ENCODE results near the gene ATF7. TPM values are rescaled to one million over a fixed set of nuclear protein-coding genes. Genes with fewer than 3 reads are reported as not detected.

The ATF7 gene
- total and polyA plus RNA-seq, 2 donors (not counting 1 experiment from before 2014, with no cell fraction given) = 11.4 to 24.7 TPM

GRCh38 chr12:53596920-53597363 is 29.2 kb downstream of the ATF7 start:
- no peak overlapping the region for H3K27ac ChIP-seq (ENCODE audit: insufficient read depth, low read length)

DNA sequence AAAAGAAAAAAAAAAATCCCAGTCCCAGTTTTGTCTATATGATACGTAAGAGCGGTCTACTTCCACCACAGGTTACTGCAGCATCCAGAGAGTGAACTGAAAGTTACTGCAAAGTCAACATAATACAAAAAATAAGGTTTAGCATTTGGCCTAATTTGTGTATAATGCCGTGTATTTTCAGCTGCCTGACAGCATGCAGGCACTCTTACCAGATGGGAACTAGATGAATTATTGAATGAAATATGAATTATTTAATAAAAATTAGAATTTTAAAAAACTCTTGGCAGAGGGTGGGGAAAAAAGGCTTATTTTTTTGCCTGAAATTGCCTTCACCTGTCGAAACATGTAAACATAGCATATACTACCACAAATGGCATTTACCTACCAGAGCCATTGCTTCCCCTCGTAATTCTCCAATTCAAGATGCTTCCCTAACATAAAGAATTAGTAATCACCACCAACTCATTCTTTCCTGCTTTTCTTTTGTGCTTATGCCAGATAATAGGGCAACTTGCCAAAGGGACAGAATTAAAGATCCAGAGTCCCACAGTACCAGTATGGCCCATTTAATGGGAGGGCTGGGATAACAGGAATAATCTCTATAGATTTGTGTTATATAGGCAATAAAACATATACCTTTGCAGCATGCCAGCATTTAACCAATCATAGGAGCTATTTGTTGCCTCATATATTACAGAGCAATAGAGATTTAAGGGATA is 31.1 kb downstream of the ATF7 start:
- TF ChIP-seq EZH2 (IDR thresholded peaks at IDR 0.05; ENCODE audit: low read length, missing control alignments) = no peak
- TF ChIP-seq, protein P1, sequence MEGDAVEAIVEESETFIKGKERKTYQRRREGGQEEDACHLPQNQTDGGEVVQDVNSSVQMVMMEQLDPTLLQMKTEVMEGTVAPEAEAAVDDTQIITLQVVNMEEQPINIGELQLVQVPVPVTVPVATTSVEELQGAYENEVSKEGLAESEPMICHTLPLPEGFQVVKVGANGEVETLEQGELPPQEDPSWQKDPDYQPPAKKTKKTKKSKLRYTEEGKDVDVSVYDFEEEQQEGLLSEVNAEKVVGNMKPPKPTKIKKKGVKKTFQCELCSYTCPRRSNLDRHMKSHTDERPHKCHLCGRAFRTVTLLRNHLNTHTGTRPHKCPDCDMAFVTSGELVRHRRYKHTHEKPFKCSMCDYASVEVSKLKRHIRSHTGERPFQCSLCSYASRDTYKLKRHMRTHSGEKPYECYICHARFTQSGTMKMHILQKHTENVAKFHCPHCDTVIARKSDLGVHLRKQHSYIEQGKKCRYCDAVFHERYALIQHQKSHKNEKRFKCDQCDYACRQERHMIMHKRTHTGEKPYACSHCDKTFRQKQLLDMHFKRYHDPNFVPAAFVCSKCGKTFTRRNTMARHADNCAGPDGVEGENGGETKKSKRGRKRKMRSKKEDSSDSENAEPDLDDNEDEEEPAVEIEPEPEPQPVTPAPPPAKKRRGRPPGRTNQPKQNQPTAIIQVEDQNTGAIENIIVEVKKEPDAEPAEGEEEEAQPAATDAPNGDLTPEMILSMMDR (conservative IDR thresholded peaks at IDR 0.05 in 1 of 2, IDR thresholded peaks at IDR 0.05 in 1 of 2; ENCODE audit: low read depth in 1 of 2, low read length in 2 of 2) = no peak
- Histone ChIP-seq H3K9me3 (ENCODE audit: control insufficient read depth, insufficient read depth, low read depth, low read length) (no peaks in the 10 kb centered on the region), H3K4me3 (replicated peaks in 1 of 4; ENCODE audit: control extremely low read depth in 1 of 4, insufficient read depth in 1 of 4, low read depth in 3 of 4, low read length in 4 of 4) (no peak overlapping the region), H3K4me2 (ENCODE audit: extremely low read depth, insufficient read depth, low read length) (no peak overlapping the region), H4K20me1 (ENCODE audit: control insufficient read depth, extremely low read depth, insufficient read depth, low read length) (no peaks in the 10 kb centered on the region), H3K27ac (ENCODE audit: insufficient read depth, low read length) (no peak overlapping the region), H3K27me3 (ENCODE audit: control insufficient read depth, insufficient read depth, low read length) (no peaks in the 10 kb centered on the region), H3K36me3 (ENCODE audit: control insufficient read depth, insufficient read depth, low read length) (no peaks in the 10 kb centered on the region), H3K79me2 (ENCODE audit: control insufficient read depth, insufficient read depth, low read length) (peaks cover 3% of the 10 kb centered on the region), H2AFZ (ENCODE audit: low read length) (no peak overlapping the region), H3K9ac (ENCODE audit: insufficient read depth, low read length) (no peak overlapping the region), H3K4me1 (ENCODE audit: control insufficient read depth, extremely low read depth, insufficient read depth, low read length) (peaks cover 2% of the 10 kb centered on the region)
- no peak for DNase-seq (ENCODE audit: low read depth in 2 of 2)

More at GRCh38 chr12:53596920-53597363, 29.2 kb downstream of the ATF7 start:
- TF ChIP-seq, protein P1 (conservative IDR thresholded peaks at IDR 0.05 in 1 of 2, IDR thresholded peaks at IDR 0.05 in 1 of 2; ENCODE audit: low read depth in 1 of 2, low read length in 2 of 2) = no peak
- Histone ChIP-seq H3K9me3 (ENCODE audit: control insufficient read depth, insufficient read depth, low read depth, low read length) (no peaks in the 10 kb centered on the region), H3K4me3 (replicated peaks in 1 of 4; ENCODE audit: control extremely low read depth in 1 of 4, insufficient read depth in 1 of 4, low read depth in 3 of 4, low read length in 4 of 4) (no peak overlapping the region), H3K36me3 (ENCODE audit: control insufficient read depth, insufficient read depth, low read length) (no peaks in the 10 kb centered on the region), H3K79me2 (ENCODE audit: control insufficient read depth, insufficient read depth, low read length) (peaks cover 2% of the 10 kb centered on the region), H2AFZ (ENCODE audit: low read length) (no peak overlapping the region), H3K9ac (ENCODE audit: insufficient read depth, low read length) (no peak overlapping the region), H4K20me1 (ENCODE audit: control insufficient read depth, extremely low read depth, insufficient read depth, low read length) (no peaks in the 10 kb centered on the region), H3K4me2 (ENCODE audit: extremely low read depth, insufficient read depth, low read length) (no peak overlapping the region), H3K27me3 (ENCODE audit: control insufficient read depth, insufficient read depth, low read length) (no peaks in the 10 kb centered on the region), H3K4me1 (ENCODE audit: control insufficient read depth, extremely low read depth, insufficient read depth, low read length) (peaks cover 2% of the 10 kb centered on the region)
- DNase-seq (ENCODE audit: low read depth in 2 of 2) = peak; percentile 70 to 71

GRCh38 chr12:53593707-53594106 is 32.5 kb downstream of the ATF7 start:
- peaks cover 2% of the 10 kb centered on the region for H3K4me1 ChIP-seq (ENCODE audit: control insufficient read depth, extremely low read depth, insufficient read depth, low read length)
- no peaks in the 10 kb centered on the region for H3K27me3 ChIP-seq (ENCODE audit: control insufficient read depth, insufficient read depth, low read length)
- no peaks in the 10 kb centered on the region for H4K20me1 ChIP-seq (ENCODE audit: control insufficient read depth, extremely low read depth, insufficient read depth, low read length)
- H3K36me3 ChIP-seq (ENCODE audit: control insufficient read depth, insufficient read depth, low read length) = no peaks in the 10 kb centered on the region
- H3K79me2 ChIP-seq (ENCODE audit: control insufficient read depth, insufficient read depth, low read length) = peaks cover 3% of the 10 kb centered on the region
- H3K4me3 ChIP-seq (replicated peaks in 1 of 4; ENCODE audit: control extremely low read depth in 1 of 4, insufficient read depth in 1 of 4, low read depth in 3 of 4, low read length in 4 of 4) = no peak overlapping the region
- no peak overlapping the region for H3K4me2 ChIP-seq (ENCODE audit: extremely low read depth, insufficient read depth, low read length)
- no peaks in the 10 kb centered on the region for H3K9me3 ChIP-seq (ENCODE audit: control insufficient read depth, insufficient read depth, low read depth, low read length)
- H3K9ac ChIP-seq (ENCODE audit: insufficient read depth, low read length) = no peak overlapping the region
- H3K27ac ChIP-seq (ENCODE audit: insufficient read depth, low read length) = no peak overlapping the region
- no peak overlapping the region for H2AFZ ChIP-seq (ENCODE audit: low read length)
- TF ChIP-seq EZH2 (IDR thresholded peaks at IDR 0.05; ENCODE audit: low read length, missing control alignments) = no peak
- TF ChIP-seq, protein P1 (conservative IDR thresholded peaks at IDR 0.05 in 1 of 2, IDR thresholded peaks at IDR 0.05 in 1 of 2; ENCODE audit: low read depth in 1 of 2, low read length in 2 of 2) = no peak
- no peak for DNase-seq (ENCODE audit: low read depth in 2 of 2)
